ENCODE measurements around the gene SLC39A9. TPM values are rescaled to one million over a fixed set of nuclear protein-coding genes. Genes with fewer than 3 reads are reported as not detected.
A peak's percentile ranks its signal among the peaks of the same experiment; 100 is the strongest.

The SLC39A9 gene
- total RNA-seq (109 TPM in 2 replicates), polyA plus RNA-seq (29.4 and 33.4 TPM in 2 replicates)

- H4K20me1 ChIP-seq (ENCODE audit: insufficient read depth, poor library complexity, severe bottlenecking) = peaks cover 42% of the 10 kb centered on the region
- H3K79me2 ChIP-seq = peaks cover 93% of the 10 kb centered on the region
- H3K27me3 ChIP-seq = no peaks in the 10 kb centered on the region
- no peaks in the 10 kb centered on the region for H3K36me3 ChIP-seq (replicated peaks; ENCODE audit: insufficient read depth, low read depth)
- H3K9me2 ChIP-seq (replicated peaks; ENCODE audit: insufficient read depth) = no peaks in the 10 kb centered on the region
- H3K4me1 ChIP-seq (ENCODE audit: insufficient read depth) = peaks cover 33% of the 10 kb centered on the region
- peak within 1 kb of the TSS; percentile 91 for H3K27ac ChIP-seq
- H3K4me3 ChIP-seq = peak within 1 kb of the TSS; percentile 34
- DNase-seq (ENCODE audit: low spot score) = peak; percentile 97
- H3K9me3 ChIP-seq (ENCODE audit: low read depth) = no peaks in the 10 kb centered on the region
- TF ChIP-seq CTCF (IDR thresholded peaks at IDR 0.05; ENCODE audit: poor library complexity) (no peak), EZH2 (IDR thresholded peaks at IDR 0.05; ENCODE audit: borderline replicate concordance) (no peak), EZH2phosphoT487 (IDR thresholded peaks at IDR 0.05; ENCODE audit: low read depth, severe bottlenecking, unreplicated experiment) (no peak)
- peak within 1 kb of the TSS; percentile 72 for H2AFZ ChIP-seq
- peak within 1 kb of the TSS; percentile 95 for H3K4me2 ChIP-seq
- under 1% methylated on average over 45 of the region's 53 CpGs for WGBS (ENCODE audit: low lambda C conversion rate, missing lambda C conversion rate)
Observed at GRCh38 chr14:69398053-69398817, at the start of gene SLC39A9, which contains the start of gene ERH. Gene SLC39A9 (plus strand): TSS chr14:69398692. CDS start chr14:69399370, 678 bp downstream. Gene ERH (minus strand): TSS chr14:69398299. CDS start chr14:69398233, 66 bp downstream.

- Histone ChIP-seq H3K9me2 (replicated peaks; ENCODE audit: insufficient read depth) (no peaks in the 10 kb centered on the region), H3K27me3 (no peaks in the 10 kb centered on the region), H2AFZ (no peak overlapping the region), H3K4me3 (no peak overlapping the region), H3K27ac (no peak overlapping the region), H4K20me1 (ENCODE audit: insufficient read depth, poor library complexity, severe bottlenecking) (no peaks in the 10 kb centered on the region), H3K4me2 (no peak overlapping the region), H3K9me3 (ENCODE audit: low read depth) (no peaks in the 10 kb centered on the region), H3K79me2 (no peaks in the 10 kb centered on the region), H3K36me3 (replicated peaks; ENCODE audit: insufficient read depth, low read depth) (no peaks in the 10 kb centered on the region), H3K4me1 (ENCODE audit: insufficient read depth) (no peaks in the 10 kb centered on the region)
- TF ChIP-seq EZH2phosphoT487 (IDR thresholded peaks at IDR 0.05; ENCODE audit: low read depth, severe bottlenecking, unreplicated experiment) (no peak), EZH2 (IDR thresholded peaks at IDR 0.05; ENCODE audit: borderline replicate concordance) (no peak), CTCF (IDR thresholded peaks at IDR 0.05; ENCODE audit: poor library complexity) (no peak)
- no peak for DNase-seq (ENCODE audit: low spot score)
- 79% methylated on average over 11 of the region's 11 CpGs for WGBS (ENCODE audit: low lambda C conversion rate, missing lambda C conversion rate)
Observed at GRCh38 chr14:69349091-69349777, 49.3 kb upstream of the SLC39A9 start.

- DNase-seq (ENCODE audit: low spot score) = no peak
- no peak overlapping the region for H2AFZ ChIP-seq
- no peaks in the 10 kb centered on the region for H3K4me1 ChIP-seq (ENCODE audit: insufficient read depth)
- WGBS (ENCODE audit: low lambda C conversion rate, missing lambda C conversion rate) = 84% methylated on average over 5 of the region's 5 CpGs
- H3K27ac ChIP-seq = no peak overlapping the region
- TF ChIP-seq EZH2phosphoT487 (IDR thresholded peaks at IDR 0.05; ENCODE audit: low read depth, severe bottlenecking, unreplicated experiment) (no peak), CTCF (IDR thresholded peaks at IDR 0.05; ENCODE audit: poor library complexity) (no peak), EZH2 (IDR thresholded peaks at IDR 0.05; ENCODE audit: borderline replicate concordance) (no peak)
- H3K36me3 ChIP-seq (replicated peaks; ENCODE audit: insufficient read depth, low read depth) = no peaks in the 10 kb centered on the region
- H3K9me2 ChIP-seq (replicated peaks; ENCODE audit: insufficient read depth) = no peaks in the 10 kb centered on the region
- H4K20me1 ChIP-seq (ENCODE audit: insufficient read depth, poor library complexity, severe bottlenecking) = no peaks in the 10 kb centered on the region
- no peaks in the 10 kb centered on the region for H3K9me3 ChIP-seq (ENCODE audit: low read depth)
- H3K4me2 ChIP-seq = no peak overlapping the region
- no peak overlapping the region for H3K4me3 ChIP-seq
- no peaks in the 10 kb centered on the region for H3K27me3 ChIP-seq
- H3K79me2 ChIP-seq = no peaks in the 10 kb centered on the region
Observed at GRCh38 chr14:69350892-69351291, 47.6 kb upstream of the SLC39A9 start.

Data from hepatocyte (in vitro differentiated cells).